K562 treated with DMSO at 1 percent for 24 hours (cell line): ENCODE results near the gene POTEJ. TPM values are rescaled to one million over a fixed set of nuclear protein-coding genes. Genes with fewer than 3 reads are reported as not detected.

Experiments
- total RNA-seq: library from RNA; unstranded; fragments of 300-600 nt; gene quantifications from 2 replicates; pipeline ENCODE4 v1.2.3, GENCODE V29; 2022; ENCODE audit warnings: low read depth; ENCODE audit not compliant: insufficient read depth

The POTEJ gene
- total RNA-seq = not detected in 2 replicates

GRCh38 chr2:130611140-130611539 is at the start of gene POTEJ:
Gene POTEJ, plus strand, starts transcription at chr2:130611440. Its CDS starts 93 bp downstream, at chr2:130611533.

DNA sequence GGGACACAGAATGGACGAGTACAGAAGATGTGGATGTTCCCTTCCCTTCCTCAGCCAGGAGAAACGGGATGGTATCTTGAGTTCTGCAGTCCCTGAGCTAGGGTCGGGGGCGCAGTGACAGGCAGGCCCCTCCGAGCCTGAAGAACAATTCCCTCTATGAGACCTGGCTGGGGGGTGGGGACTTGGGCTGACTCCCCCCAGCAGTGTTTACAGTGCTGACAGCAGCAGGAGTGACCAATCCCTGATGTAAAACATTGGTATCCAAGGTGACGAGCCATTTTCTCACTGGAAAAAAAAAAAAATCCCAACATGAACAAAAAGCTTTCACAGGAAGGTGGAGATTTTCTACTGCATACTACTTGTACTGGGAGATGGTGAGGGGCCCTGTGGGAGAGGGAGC is 11.8 kb upstream of the POTEJ start, which contains the start of gene CFC1:
CFC1 (minus strand) TSS at position 183 of the 400 bp plus-strand sequence. CDS start 288 bp downstream, outside the sequence.

Other genes with a start within 250 kb of the POTEJ start
- not detected in 2 replicates for gene POTEI, start 102.1 kb upstream of the POTEJ start, total RNA-seq
- not detected in 2 replicates for gene CFC1B, start 90.2 kb upstream of the POTEJ start, total RNA-seq
- gene CFC1, start 11.9 kb upstream of the POTEJ start, total RNA-seq = not detected in 2 replicates
- gene GPR148, start 117.6 kb downstream of the POTEJ start, total RNA-seq = not detected in 2 replicates
- not detected in 2 replicates for gene AMER3, start 144.1 kb downstream of the POTEJ start, total RNA-seq
- gene ARHGEF4, start 225.5 kb downstream of the POTEJ start, total RNA-seq = not detected in 2 replicates